Sigmoid colon (tissue), 4 donors: ENCODE measurements around the gene GNAS-AS1.

Source experiments
- CTCF ChIP-seq, 4 experiments: fragments of 450-650 bp in 3 of 4; fragments of 200-600 bp in 1 of 4; IDR thresholded peaks; one replicate each; pipeline ENCODE4 v1.5.1; 2016 to 2019; ENCODE audit warnings: antibody characterized with exemption in 4 of 4, mild to moderate bottlenecking in 3 of 4, moderate library complexity in 2 of 4
- EP300 ChIP-seq, 4 donors: sonication (generic); formaldehyde crosslinking; IDR thresholded peaks; one replicate each; pipeline ENCODE4 v1.6.1; 2017; ENCODE audit warnings: antibody characterized with exemption in 4 of 4
- POLR2A ChIP-seq, 2 donors: fragments of 450-650 bp; IDR thresholded peaks; one replicate each; pipeline ENCODE4 v1.6.1; 2016; ENCODE audit warnings: antibody characterized with exemption in 2 of 2, mild to moderate bottlenecking in 2 of 2, moderate library complexity in 2 of 2

GRCh38 chr20:58864346-58864745 is 13.6 kb upstream of the GNAS-AS1 start:
- TF ChIP-seq POLR2A (IDR thresholded peaks at IDR 0.05) (no peak), CTCF (IDR thresholded peaks at IDR 0.05) (no peak), EP300 (IDR thresholded peaks at IDR 0.05) (no peak)
